GM18868 (cell line): ENCODE results near the gene ROR2.

ENCODE experiments used
- ATAC-seq: cut with Tn5 transposase; IDR thresholded peaks from one replicate; pipeline ENCODE4 v1.9.1; 2021; ENCODE audit warnings: mild to moderate bottlenecking, moderate library complexity; ENCODE audit not compliant: unreplicated experiment

ROR2 gene

GRCh38 chr9:91884153-91884552, 65.9 kb downstream of the ROR2 start:
- no peak for ATAC-seq

GRCh38 chr9:91883503-91883902, 66.5 kb downstream of the ROR2 start:
- ATAC-seq, result no peak

- ATAC-seq, result no peak
Measured at GRCh38 chr9:91882627-91883026, 67.4 kb downstream of the ROR2 start.

- ATAC-seq, result no peak
Measured at GRCh38 chr9:91880378-91880972, 69.6 kb downstream of the ROR2 start.

GRCh38 chr9:91879231-91879630, 70.8 kb downstream of the ROR2 start:
- no peak for ATAC-seq

GRCh38 chr9:91873637-91874051, 76.4 kb downstream of the ROR2 start:
- no peak for ATAC-seq

- no peak for ATAC-seq
Measured at GRCh38 chr9:91868732-91869391, 81.2 kb downstream of the ROR2 start.

- ATAC-seq, result no peak
Measured at GRCh38 chr9:91867740-91868139, 82.3 kb downstream of the ROR2 start.

GRCh38 chr9:91865041-91865440, 85.0 kb downstream of the ROR2 start:
- ATAC-seq, result no peak

GRCh38 chr9:91864380-91864779, 85.6 kb downstream of the ROR2 start:
- no peak for ATAC-seq

GRCh38 chr9:91863469-91863868, 86.6 kb downstream of the ROR2 start:
- ATAC-seq, result no peak

GRCh38 chr9:91858213-91859030, 91.6 kb downstream of the ROR2 start:
- no peak for ATAC-seq

- ATAC-seq, result no peak
Measured at GRCh38 chr9:91857291-91858212, 92.5 kb downstream of the ROR2 start.

- no peak for ATAC-seq
Measured at GRCh38 chr9:91856419-91856818, 93.6 kb downstream of the ROR2 start.

GRCh38 chr9:91855196-91855595, 94.8 kb downstream of the ROR2 start:
- ATAC-seq, result no peak

- ATAC-seq, result no peak
Measured at GRCh38 chr9:91852801-91853347, 97.2 kb downstream of the ROR2 start.

- ATAC-seq, result no peak
Measured at GRCh38 chr9:91849694-91850093, 100.3 kb downstream of the ROR2 start.

- ATAC-seq, result no peak
Measured at GRCh38 chr9:91848146-91848545, 101.9 kb downstream of the ROR2 start.

- ATAC-seq, result no peak
Measured at GRCh38 chr9:91847581-91848091, 102.4 kb downstream of the ROR2 start.

- ATAC-seq, result no peak
Measured at GRCh38 chr9:91845879-91846278, 104.1 kb downstream of the ROR2 start.
